ENCODE data around the gene ACAN. TPM values are rescaled to one million over a fixed set of nuclear protein-coding genes. Genes with fewer than 3 reads are reported as not detected.

ACAN gene
- total RNA-seq, 1 donor from 2014 or later = not detected

- intact Hi-C loops (cut with micrococcal nuclease) = no loop called here
These were observed 97.2 kb downstream of the ACAN start for GRCh38 chr15:88900309-88900981.

GRCh38 chr15:88900982-88901418 lies 97.8 kb downstream of the ACAN start:
- intact Hi-C loops (cut with micrococcal nuclease) = no loop called here

DNA sequence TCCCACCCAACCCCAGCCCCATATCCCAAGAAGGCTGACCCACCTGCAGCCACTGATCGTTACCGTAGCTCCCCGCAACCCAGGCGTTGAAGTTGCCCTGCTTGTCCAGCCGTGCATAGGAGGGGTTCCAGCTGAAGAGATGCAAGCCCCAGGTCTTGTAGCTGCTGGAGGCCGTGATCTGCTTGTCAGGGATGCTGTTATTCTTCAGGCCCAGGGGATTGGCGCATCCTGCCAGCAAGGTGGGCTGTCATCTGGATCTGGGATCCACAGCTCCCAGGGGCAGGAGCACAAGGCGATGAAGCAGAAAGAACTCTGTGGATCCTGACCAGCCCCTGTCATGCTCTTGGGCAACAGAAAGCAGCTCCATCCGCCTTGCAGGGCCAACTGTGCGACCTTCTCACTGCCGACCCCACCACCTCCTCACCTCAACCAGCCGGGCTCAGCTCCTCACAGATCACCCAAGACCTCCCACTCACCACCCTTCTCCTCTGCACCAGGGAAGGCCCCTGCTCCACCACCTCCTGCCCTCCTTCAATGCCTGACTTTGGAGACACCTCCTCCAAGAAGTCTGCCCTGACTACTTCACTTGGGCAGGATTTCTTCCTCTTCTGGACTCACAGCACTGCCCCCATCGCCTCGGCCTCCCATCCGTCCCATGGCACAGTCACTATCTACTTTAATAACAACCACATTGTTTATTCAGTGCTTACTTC lies 98.4 kb downstream of the ACAN start:
- intact Hi-C loops (cut with micrococcal nuclease) = no loop called here

DNA sequence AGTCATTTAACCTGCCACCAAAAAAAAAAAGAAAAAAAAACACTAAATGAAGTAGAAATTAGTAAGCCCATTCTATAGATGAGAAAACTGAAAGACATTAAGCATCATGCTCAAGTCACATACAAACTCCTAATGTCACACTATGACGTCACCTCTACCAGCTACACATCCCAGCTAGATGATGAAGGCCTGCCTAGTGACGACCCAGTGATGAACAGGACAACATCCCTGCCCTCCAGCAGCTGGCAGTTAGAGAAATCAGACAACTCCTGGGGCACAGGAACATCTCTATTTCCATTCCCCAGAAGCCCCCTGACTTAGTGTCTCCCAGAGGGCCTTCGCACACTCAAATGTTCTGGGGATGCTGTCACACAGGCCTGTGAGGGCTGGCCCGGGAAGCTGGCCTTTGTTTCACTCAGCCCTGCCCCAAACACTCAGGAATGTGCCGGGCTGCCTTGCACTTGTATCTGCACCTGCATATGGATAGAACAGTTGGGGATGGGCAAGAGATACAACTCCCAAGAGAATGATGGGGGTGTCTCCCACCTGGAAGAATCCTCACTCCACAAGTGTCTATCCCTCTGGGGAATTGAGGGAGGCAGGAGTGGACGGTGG lies 99.1 kb downstream of the ACAN start:
- intact Hi-C loops (cut with micrococcal nuclease) = no loop called here

- intact Hi-C loops (cut with micrococcal nuclease) = no loop called here
These were observed 99.6 kb downstream of the ACAN start for GRCh38 chr15:88902846-88903245.

GRCh38 chr15:88904257-88904623 lies 101.0 kb downstream of the ACAN start:
- intact Hi-C loops (cut with micrococcal nuclease) = loop anchor here (1.0 to 2.0 kb wide), 8 partner anchors 9 to 280 kb away; partner anchors contain the start of genes ABHD2 and MFGE8

- intact Hi-C loops (cut with micrococcal nuclease) = loop anchor here (1.0 to 2.0 kb wide), 8 partner anchors 9 to 280 kb away; partner anchors contain the start of genes ABHD2 and MFGE8
These were observed 101.5 kb downstream of the ACAN start for GRCh38 chr15:88904624-88905327.

DNA sequence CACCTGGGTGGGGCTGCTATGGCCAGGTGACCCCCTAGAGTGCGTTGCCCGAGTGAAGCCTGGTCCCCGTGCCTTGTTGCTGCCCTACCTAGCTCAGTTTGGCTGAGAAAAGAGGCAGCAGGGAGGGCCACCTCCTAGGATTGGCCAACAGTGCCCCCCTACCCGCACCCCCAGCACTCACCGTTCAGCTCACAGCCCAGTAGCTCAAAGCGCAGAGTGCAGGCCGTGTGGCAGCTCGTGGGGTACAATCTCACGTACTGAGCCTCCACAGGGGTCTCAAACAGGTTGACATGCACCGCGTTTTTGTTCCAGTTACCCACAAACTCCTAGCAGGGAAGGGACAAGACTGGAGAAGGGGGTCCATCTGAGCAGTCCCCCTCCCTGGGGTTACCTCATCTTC lies 102.3 kb downstream of the ACAN start:
- intact Hi-C loops (cut with micrococcal nuclease) = loop anchor here (2.0 kb wide), 2 partner anchors 15 to 183 kb away; partner anchors contain the start of gene ABHD2

DNA sequence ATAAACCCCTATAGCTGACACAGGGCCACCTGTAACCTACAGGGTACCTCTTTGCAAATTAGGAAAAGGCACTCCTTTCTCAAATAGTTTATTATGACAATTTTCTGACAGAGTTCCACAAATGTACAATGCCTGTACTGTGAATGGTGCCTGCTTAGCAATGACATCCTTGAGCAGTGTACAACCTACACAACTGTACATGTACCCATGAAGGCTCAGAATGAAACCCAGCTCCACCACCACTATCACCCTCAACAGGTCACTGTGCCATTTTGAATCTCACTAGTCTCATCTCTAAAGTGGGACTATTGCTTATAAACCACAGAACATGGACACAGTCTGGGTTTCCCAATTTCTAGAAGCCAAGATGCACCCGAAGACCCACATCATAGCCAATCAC lies 102.9 kb downstream of the ACAN start:
- intact Hi-C loops (cut with micrococcal nuclease) = no loop called here

DNA sequence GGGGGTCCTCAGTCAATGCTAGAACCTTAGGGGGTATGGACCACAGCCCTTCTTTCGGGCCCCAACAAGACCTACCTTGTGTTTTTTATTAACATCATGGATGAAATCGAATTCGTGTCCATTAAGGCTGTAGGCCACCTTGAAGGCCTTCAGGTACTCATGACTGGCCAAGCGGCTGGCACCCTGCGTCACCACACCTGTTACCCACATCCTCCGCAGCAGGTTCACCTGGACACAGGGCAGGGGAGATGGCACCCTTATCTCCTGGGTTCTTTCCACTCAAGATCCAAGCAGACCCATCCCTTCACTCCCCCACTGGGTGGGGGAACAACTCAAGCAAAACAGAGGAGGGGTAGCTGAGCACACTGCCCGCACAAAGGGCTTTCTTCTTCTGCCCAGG lies 103.3 kb downstream of the ACAN start:
- intact Hi-C loops (cut with micrococcal nuclease) = no loop called here

GRCh38 chr15:88907111-88907510 lies 103.9 kb downstream of the ACAN start:
- intact Hi-C loops (cut with micrococcal nuclease) = no loop called here

- intact Hi-C loops (cut with micrococcal nuclease) = no loop called here
These were observed 104.9 kb downstream of the ACAN start for GRCh38 chr15:88908123-88908522.

DNA sequence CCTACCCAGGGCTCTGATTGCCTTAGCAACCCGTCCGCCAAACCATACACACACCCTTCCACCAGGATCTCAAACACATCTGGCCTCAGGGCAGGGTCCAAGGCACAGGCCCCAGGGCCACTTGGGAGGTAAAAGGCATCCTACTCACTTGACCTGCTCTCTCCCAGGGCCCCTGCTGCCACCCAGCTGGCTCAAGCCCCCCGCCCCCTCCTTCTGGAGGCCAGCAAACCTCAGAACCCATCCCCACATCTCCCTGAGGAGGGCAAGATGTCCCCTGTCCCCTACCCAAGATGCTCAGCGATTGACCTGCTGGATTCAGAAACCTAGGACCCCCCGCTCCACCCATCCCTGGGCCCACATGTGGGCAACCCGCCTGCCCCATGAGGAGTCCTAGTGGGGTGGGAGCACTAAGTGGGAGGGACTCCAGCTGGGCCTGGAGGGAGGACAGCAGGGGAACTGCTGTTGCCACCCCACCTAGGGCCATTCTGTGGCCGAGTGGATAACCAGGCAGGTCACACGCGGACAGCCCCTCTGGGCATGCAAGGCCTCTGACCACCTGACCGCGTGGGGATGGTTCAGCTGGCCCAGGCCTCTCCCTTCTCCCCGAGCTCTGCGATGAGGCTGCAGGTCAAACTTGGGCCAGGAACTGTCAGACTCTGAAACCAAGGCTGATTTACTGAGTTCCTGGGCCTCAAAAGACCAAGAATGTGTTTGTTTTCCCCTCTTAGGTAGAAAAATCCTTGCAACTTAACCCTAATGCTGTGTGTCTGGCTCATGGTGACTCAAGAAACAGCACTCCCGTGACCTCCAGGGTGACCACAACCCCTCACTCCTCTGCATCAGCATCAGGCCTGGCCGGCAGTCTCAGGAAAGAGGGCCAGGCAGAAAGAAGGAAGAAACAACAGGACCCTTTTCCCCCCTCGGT lies 105.7 kb downstream of the ACAN start:
- intact Hi-C loops (cut with micrococcal nuclease) = no loop called here

DNA sequence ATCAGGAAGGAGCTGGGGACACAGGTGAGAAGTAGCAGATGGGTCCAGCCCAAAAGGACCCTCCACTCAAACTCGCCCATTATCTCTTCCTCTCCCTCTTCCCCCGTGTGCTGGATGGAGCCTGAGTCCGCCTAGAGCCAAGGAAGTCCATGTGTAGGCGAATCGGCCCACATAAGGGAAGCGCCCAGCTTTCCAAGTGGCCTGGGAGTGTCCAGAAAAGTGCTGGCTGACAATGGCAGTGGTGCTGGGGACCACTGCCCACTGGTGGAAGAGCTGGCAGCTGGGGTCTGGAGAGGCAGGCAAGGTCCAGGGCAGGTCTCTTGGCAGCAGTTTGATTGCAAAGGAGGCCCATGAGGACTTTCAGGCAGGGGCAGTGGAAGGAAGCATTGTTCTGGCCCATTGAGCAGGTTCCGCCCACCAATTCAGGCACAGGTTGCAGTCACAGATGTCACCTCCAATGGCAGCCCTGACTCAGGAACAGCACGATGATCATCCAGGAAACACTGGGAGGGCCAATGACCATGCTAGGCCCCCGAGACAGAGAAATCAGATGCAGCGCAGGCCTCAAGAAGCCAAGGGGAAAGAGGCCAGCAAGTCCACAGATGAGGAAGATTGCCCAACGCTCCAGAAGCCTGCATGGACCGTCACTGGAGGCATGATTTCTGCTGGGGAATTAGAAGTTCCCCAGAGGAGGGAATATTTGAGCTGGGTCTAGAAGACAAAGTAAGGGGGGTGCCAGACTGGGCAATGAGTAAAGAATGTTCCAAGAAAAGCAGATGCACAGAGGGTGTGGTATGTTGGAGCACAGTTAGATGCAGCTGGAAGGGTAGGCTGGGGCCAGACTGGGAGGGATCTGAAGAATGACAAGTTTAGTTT lies 107.0 kb downstream of the ACAN start:
- intact Hi-C loops (cut with micrococcal nuclease) = loop anchor here (5.0 kb wide), 1 partner anchor 363 kb away; the partner anchor contains the start of gene DET1

DNA sequence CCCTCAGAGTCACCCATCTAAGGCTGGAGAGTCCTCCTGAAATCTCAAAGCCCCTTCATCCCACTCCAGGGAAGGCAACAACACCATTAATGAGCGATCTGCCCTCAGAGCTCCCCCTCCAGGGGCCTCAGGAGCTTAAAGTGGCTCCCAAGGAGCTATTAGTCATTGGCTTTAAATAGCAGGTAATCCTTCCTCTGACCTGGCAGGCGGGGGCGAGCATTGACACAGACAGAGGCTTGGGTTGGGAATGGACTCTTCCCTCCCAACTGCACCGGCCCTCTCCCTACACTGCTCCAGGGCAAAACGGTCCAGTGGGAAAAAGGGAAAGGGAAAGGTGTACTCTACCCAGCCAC lies 108.5 kb downstream of the ACAN start:
- intact Hi-C loops (cut with micrococcal nuclease) = loop anchor here (5.0 kb wide), 1 partner anchor 364 kb away; the partner anchor contains the start of gene DET1

DNA sequence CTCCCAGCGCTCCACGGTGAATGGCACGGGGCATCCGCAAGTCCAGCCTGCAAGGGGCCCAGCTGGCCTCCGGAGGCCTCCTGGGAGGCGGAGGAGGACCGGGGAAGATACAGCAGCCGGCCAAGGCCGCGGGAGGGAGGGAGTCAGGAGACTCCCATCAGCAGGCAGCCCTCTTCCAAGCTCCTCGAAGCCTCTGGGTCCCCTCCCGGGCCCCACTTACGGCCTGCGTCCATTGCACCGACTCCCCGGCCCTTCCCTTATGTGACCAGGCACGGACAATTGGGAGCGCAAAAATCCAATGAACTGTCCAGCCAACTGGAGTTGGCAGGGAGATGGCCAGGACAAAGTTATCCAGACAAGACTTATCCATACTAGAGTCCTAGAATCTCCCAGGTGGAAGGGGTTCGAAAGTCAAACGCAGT lies 109.3 kb downstream of the ACAN start:
- intact Hi-C loops (cut with micrococcal nuclease) = loop anchor here (5.0 kb wide), 1 partner anchor 365 kb away; the partner anchor contains the start of gene DET1

DNA sequence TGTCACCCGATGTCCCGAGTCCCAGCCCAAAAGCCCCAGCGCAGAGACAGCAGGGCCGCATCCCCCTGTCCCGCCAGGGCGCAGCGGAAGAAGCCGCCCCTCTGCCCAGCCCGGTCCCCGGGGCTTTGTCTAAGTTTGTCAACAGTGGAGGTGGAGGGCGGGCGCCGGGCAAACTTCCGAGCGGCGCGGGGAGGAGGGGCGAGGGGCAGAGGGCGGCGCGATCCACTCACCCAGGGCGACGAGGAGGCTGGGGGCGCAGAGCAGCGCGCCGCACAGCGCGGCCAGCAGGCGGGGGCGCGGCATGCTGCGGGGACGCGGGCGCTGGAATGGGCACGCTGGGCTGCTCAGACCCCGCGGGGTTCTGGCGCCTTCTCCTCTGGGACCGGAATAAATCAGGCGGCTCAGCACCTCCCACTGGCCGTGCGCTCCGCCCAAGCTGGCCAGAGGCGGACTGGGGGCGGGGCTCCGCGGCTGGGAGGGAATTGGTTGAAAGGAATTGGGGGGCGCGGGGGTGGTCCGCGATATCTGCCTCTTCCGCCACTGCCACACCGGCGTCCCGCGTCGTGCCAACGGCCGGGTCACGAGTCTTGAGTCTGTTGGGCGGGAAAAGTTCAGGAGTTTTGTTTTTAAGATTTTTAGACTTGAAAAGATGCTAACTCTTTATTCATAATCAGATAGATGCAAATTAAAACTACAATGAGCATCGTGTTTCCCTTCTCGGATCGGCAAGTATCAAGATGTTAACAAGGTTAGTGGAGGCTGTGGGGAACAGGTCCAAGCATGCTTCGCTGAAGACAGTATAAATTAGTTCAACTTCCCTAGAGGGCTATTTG lies 110.0 kb downstream of the ACAN start, which contains the start of gene MFGE8:
Gene MFGE8 (minus strand): TSS at position 363 of the 833 bp plus-strand sequence. CDS start 60 bp downstream, at position 303.
- intact Hi-C loops (cut with micrococcal nuclease) = loop anchor here (1.0 to 5.0 kb wide), 4 partner anchors 9 to 446 kb away; partner anchors contain the start of genes DET1, MRPL46 and MRPS11

- intact Hi-C loops (cut with micrococcal nuclease) = loop anchor here (1.0 to 5.0 kb wide), 4 partner anchors 10 to 447 kb away; partner anchors contain the start of genes DET1, MRPL46 and MRPS11
These were observed 110.6 kb downstream of the ACAN start for GRCh38 chr15:88913850-88914169.
